GM18907 (cell line): Measurements from ENCODE around the gene SPR.

Experiments
- ATAC-seq: cut with Tn5 transposase; IDR thresholded peaks from one replicate; pipeline ENCODE4 v1.9.1; 2021; ENCODE audit warnings: mild to moderate bottlenecking, moderate library complexity; ENCODE audit not compliant: unreplicated experiment

Gene SPR

GRCh38 chr2:72887032-72887739 lies at the start of gene SPR:
TSS of gene SPR (plus strand) at chr2:72887408. CDS start at chr2:72887433, 25 bp downstream.
- ATAC-seq, result peak; percentile 86

- no peak for ATAC-seq
Observed at GRCh38 chr2:72840066-72840465, 47.1 kb upstream of the SPR start.

GRCh38 chr2:72841462-72842125 lies 45.6 kb upstream of the SPR start:
- ATAC-seq, result no peak

GRCh38 chr2:72843301-72843700 lies 43.9 kb upstream of the SPR start:
- ATAC-seq, result no peak

GRCh38 chr2:72846171-72847095 lies 40.8 kb upstream of the SPR start:
- peak; percentile 99 for ATAC-seq

- ATAC-seq, result no peak
Observed at GRCh38 chr2:72847534-72848315, 39.5 kb upstream of the SPR start.

GRCh38 chr2:72848436-72849137 lies 38.6 kb upstream of the SPR start:
- no peak for ATAC-seq

GRCh38 chr2:72849138-72849462 lies 38.1 kb upstream of the SPR start:
- no peak for ATAC-seq

- ATAC-seq, result no peak
Observed at GRCh38 chr2:72851333-72851732, 35.9 kb upstream of the SPR start.

- ATAC-seq, result peak; percentile 66
Observed at GRCh38 chr2:72859831-72860262, 27.4 kb upstream of the SPR start.

GRCh38 chr2:72862239-72862988 lies 24.8 kb upstream of the SPR start:
- ATAC-seq, result peak; percentile 94

GRCh38 chr2:72863046-72863445 lies 24.2 kb upstream of the SPR start:
- ATAC-seq, result no peak

GRCh38 chr2:72864500-72864899 lies 22.7 kb upstream of the SPR start:
- ATAC-seq, result peak; percentile 57

- ATAC-seq, result no peak
Observed at GRCh38 chr2:72871060-72871459, 16.1 kb upstream of the SPR start.

- no peak for ATAC-seq
Observed at GRCh38 chr2:72871880-72872279, 15.3 kb upstream of the SPR start.

GRCh38 chr2:72883356-72883962 lies 3.7 kb upstream of the SPR start:
- ATAC-seq, result no peak

GRCh38 chr2:72886505-72887031 lies 640 bp upstream of the SPR start:
- ATAC-seq, result no peak

GRCh38 chr2:72887740-72888437 lies 681 bp downstream of the SPR start:
- peak; percentile 47 for ATAC-seq
